Measurements from ENCODE around the gene HDAC4.

GRCh38 chr2:239331560-239331959, 69.3 kb downstream of the HDAC4 start:
- TF ChIP-seq SREBF2 (IDR thresholded peaks at IDR 0.05; ENCODE audit: low read length), result no peak
- no peak for TF ChIP-seq CTCF (IDR thresholded peaks at IDR 0.05 in 2 of 3, conservative IDR thresholded peaks at IDR 0.05 in 1 of 3; ENCODE audit: control insufficient read depth in 2 of 3, extremely low read depth in 1 of 3, insufficient read depth in 1 of 3, low read depth in 3 of 3, low read length in 3 of 3)
- no peak for TF ChIP-seq BRCA1 (IDR thresholded peaks at IDR 0.05; ENCODE audit: low read depth, low read length)
- TF ChIP-seq FOXM1 (IDR thresholded peaks at IDR 0.05; ENCODE audit: low read depth, low read length), result no peak
- no peak for TF ChIP-seq SIN3A (IDR thresholded peaks at IDR 0.05; ENCODE audit: low read depth, low read length)

All from GM12878 (cell line).